Dermis blood vessel endothelial cell (primary cell): Measurements from ENCODE around the gene ZFP91. TPM values are rescaled to one million over a fixed set of nuclear protein-coding genes. Genes with fewer than 3 reads are reported as not detected.

Source experiments
- DNase-seq: peaks from one replicate; pipeline ENCODE4 v3.0.0; 2010
- total RNA-seq: library from RNA; depleted of rRNA; stranded (reverse); fragments of >200 nt; gene quantifications from 2 replicates; pipeline ENCODE4 v1.2.3, GENCODE V29; 2014

ZFP91 gene
- total RNA-seq, 1 donor from 2014 or later: 45.8 TPM

GRCh38 chr11:58631378-58631777 is 52.5 kb downstream of the ZFP91 start:
- DNase-seq: no peak

- DNase-seq: no peak
Observed at GRCh38 chr11:58632510-58632909, 53.6 kb downstream of the ZFP91 start.

- no peak for DNase-seq
Observed at GRCh38 chr11:58636587-58636986, 57.7 kb downstream of the ZFP91 start.

- DNase-seq: no peak
Observed at GRCh38 chr11:58637371-58637770, 58.5 kb downstream of the ZFP91 start.

GRCh38 chr11:58639103-58639502 is 60.2 kb downstream of the ZFP91 start:
- no peak for DNase-seq

GRCh38 chr11:58639669-58640068 is 60.8 kb downstream of the ZFP91 start:
- no peak for DNase-seq

- DNase-seq: no peak
Observed at GRCh38 chr11:58640386-58641023, 61.6 kb downstream of the ZFP91 start.

GRCh38 chr11:58641341-58641740 is 62.5 kb downstream of the ZFP91 start:
- no peak for DNase-seq

- DNase-seq: no peak
Observed at GRCh38 chr11:58641803-58642581, 63.1 kb downstream of the ZFP91 start.

GRCh38 chr11:58645854-58646253 is 67.0 kb downstream of the ZFP91 start:
- DNase-seq: no peak

GRCh38 chr11:58647141-58647699 is 68.4 kb downstream of the ZFP91 start:
- no peak for DNase-seq

GRCh38 chr11:58647866-58648265 is 69.0 kb downstream of the ZFP91 start:
- DNase-seq: no peak

GRCh38 chr11:58649623-58650022 is 70.8 kb downstream of the ZFP91 start:
- no peak for DNase-seq

GRCh38 chr11:58650496-58650895 is 71.6 kb downstream of the ZFP91 start:
- DNase-seq: no peak

GRCh38 chr11:58652726-58653280 is 73.9 kb downstream of the ZFP91 start:
- DNase-seq: no peak

- DNase-seq: peak; percentile 85
Observed at GRCh38 chr11:58654079-58654907, 75.4 kb downstream of the ZFP91 start.

- DNase-seq: no peak
Observed at GRCh38 chr11:58654908-58655296, 76.0 kb downstream of the ZFP91 start.

GRCh38 chr11:58656348-58656747 is 77.5 kb downstream of the ZFP91 start:
- DNase-seq: no peak

- no peak for DNase-seq
Observed at GRCh38 chr11:58658623-58659022, 79.8 kb downstream of the ZFP91 start.

GRCh38 chr11:58659404-58659803 is 80.5 kb downstream of the ZFP91 start:
- no peak for DNase-seq

- no peak for DNase-seq
Observed at GRCh38 chr11:58659910-58660570, 81.2 kb downstream of the ZFP91 start.
